D721Med (cell line): Measurements from ENCODE around the gene PPP1R14C.

Experiments
- DNase-seq: peaks from one replicate; pipeline ENCODE4 v3.0.0; 2011; ENCODE audit warnings: low spot score; ENCODE audit not compliant: insufficient read length
- FAIRE-seq: peaks from 2 replicates; lab custom pipeline; 2011; peaks lifted over from hg19 to GRCh38; lab: Jason Lieb, UNC
- CTCF ChIP-seq: IDR thresholded peaks from 2 replicates; pipeline ENCODE4 v1.5.1; 2012; ENCODE audit warnings: mild to moderate bottlenecking, control low read depth; ENCODE audit not compliant: insufficient read depth; ENCODE audit errors: missing control alignments

PPP1R14C gene

GRCh38 chr6:150207931-150208570, 65.2 kb downstream of the PPP1R14C start:
- TF ChIP-seq CTCF, result no peak
- FAIRE-seq (no peak), DNase-seq (no peak)

GRCh38 chr6:150208611-150209352, 65.9 kb downstream of the PPP1R14C start:
- no peak for FAIRE-seq
- no peak for DNase-seq
- no peak for TF ChIP-seq CTCF

- DNase-seq (no peak), FAIRE-seq (no peak)
- no peak for TF ChIP-seq CTCF
These were observed 66.6 kb downstream of the PPP1R14C start for GRCh38 chr6:150209415-150209814.

- no peak for TF ChIP-seq CTCF
- no peak for FAIRE-seq
- DNase-seq, result no peak
These were observed 69.1 kb downstream of the PPP1R14C start for GRCh38 chr6:150211700-150212511.

- no peak for TF ChIP-seq CTCF
- no peak for FAIRE-seq
- DNase-seq, result no peak
These were observed 69.9 kb downstream of the PPP1R14C start for GRCh38 chr6:150212778-150213177.

- DNase-seq, result no peak
- no peak for TF ChIP-seq CTCF
These were observed 70.5 kb downstream of the PPP1R14C start for GRCh38 chr6:150213301-150213700.

GRCh38 chr6:150214310-150214709, 71.5 kb downstream of the PPP1R14C start:
- DNase-seq (no peak), FAIRE-seq (no peak)
- no peak for TF ChIP-seq CTCF

More at GRCh38 chr6:150213301-150213700, 70.5 kb downstream of the PPP1R14C start:
- no peak for FAIRE-seq
